Measurements from ENCODE around the gene KCNH4.

The KCNH4 gene

DNA sequence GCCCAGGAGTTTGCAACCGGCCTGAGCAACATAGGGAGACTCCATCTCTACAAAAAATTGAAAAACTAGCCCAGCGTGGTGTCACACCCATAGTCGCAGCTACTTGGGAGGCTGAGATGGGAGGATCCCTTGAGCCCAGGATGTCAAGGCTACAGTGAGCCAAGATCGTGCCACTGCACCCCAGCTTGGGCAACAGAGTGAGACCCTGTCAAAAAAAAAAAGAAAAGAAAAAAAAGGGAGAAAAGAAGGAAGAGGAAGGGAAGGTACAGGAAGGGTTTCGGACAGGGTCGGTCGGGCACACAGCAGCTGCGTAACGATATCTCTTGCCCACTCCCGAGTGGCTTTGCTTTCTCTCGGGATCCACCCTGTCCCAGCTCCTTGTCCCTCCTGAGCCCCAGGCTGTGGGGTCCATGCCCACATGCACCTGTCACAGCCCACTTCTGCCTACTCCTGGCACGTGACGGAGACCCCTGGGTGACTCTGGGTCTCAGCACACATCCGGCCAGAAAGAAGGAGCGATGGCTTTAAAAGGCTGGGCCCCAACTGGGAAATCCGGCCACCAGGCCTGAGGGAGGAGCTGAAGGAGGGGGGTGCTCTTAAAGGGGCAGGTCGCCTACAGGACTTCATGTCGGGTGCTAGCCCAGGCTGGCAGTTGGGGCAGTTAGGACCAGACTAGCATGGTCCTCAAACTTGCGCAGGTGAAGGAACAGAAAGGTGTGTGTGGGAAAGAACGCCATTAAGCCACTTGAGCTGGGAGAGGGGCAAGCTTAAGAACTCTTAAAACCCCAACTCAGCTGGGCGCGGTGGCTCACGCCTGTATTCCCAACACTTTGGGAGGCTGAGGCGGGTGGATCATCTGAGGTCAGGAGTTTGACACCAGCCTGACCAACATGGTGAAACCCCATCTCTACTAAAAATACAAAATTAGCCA is 13.3 kb upstream of the KCNH4 start, which contains the start of gene GHDC (continued):
- TF ChIP-seq ZNF366 (tag by site-specific recombination; conservative IDR thresholded peaks at IDR 0.05) (peak; percentile 62; the same call in 1 of the 2 replicates), ZNF571 (tag by site-specific recombination; IDR thresholded peaks at IDR 0.05) (no peak), ZNF621 (tag by site-specific recombination; IDR thresholded peaks at IDR 0.05) (no peak), ZNF202 (tag by site-specific recombination; IDR thresholded peaks at IDR 0.05; ENCODE audit: borderline replicate concordance) (no peak), ZNF433 (tag by site-specific recombination; IDR thresholded peaks at IDR 0.05; ENCODE audit: low read depth) (no peak), ZNF596 (tag by site-specific recombination; IDR thresholded peaks at IDR 0.05) (no peak), ZNF830 (tag by site-specific recombination; IDR thresholded peaks at IDR 0.05; ENCODE audit: low read depth) (no peak), ZEB2 (tag by site-specific recombination; IDR thresholded peaks at IDR 0.05) (no peak), ZNF843 (tag by site-specific recombination; IDR thresholded peaks at IDR 0.05) (no peak)
- TF ChIP-seq, protein P1, sequence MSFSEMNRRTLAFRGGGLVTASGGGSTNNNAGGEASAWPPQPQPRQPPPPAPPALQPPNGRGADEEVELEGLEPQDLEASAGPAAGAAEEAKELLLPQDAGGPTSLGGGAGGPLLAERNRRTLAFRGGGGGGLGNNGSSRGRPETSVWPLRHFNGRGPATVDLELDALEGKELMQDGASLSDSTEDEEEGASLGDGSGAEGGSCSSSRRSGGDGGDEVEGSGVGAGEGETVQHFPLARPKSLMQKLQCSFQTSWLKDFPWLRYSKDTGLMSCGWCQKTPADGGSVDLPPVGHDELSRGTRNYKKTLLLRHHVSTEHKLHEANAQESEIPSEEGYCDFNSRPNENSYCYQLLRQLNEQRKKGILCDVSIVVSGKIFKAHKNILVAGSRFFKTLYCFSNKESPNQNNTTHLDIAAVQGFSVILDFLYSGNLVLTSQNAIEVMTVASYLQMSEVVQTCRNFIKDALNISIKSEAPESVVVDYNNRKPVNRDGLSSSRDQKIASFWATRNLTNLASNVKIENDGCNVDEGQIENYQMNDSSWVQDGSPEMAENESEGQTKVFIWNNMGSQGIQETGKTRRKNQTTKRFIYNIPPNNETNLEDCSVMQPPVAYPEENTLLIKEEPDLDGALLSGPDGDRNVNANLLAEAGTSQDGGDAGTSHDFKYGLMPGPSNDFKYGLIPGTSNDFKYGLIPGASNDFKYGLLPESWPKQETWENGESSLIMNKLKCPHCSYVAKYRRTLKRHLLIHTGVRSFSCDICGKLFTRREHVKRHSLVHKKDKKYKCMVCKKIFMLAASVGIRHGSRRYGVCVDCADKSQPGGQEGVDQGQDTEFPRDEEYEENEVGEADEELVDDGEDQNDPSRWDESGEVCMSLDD (tag by site-specific recombination; IDR thresholded peaks at IDR 0.05) = no peak

- no peak overlapping the region for H3K27ac ChIP-seq (ENCODE audit: extremely low read depth, low read depth, low read length)
- H3K4me1 ChIP-seq (ENCODE audit: control insufficient read depth, insufficient read depth, low read length) = peaks cover 3% of the 10 kb centered on the region; the same call in 1 of the 2 replicates
- peak overlapping the region; percentile 77; the same call in 1 of the 2 replicates for H3K4me3 ChIP-seq (ENCODE audit: low read depth, low read length)
- POLR2A ChIA-PET = interaction anchor here (0.6 to 1.5 kb wide), 5 partner anchors 11 to 230 kb away, joined by 3 to 6 read pairs (median 4); partner anchors contain the start of gene CAVIN1
- no peaks in the 10 kb centered on the region for H3K36me3 ChIP-seq (ENCODE audit: control insufficient read depth in 2 of 2, insufficient read depth in 1 of 2, low read length in 2 of 2)
- CTCF ChIA-PET = interaction anchor here (0.6 to 2.6 kb wide), 6 partner anchors 9 to 455 kb away, joined by 3 to 17 read pairs (median 4); partner anchors contain the start of gene HCRT
- H3K9me3 ChIP-seq (ENCODE audit: control insufficient read depth, insufficient read depth, low read depth, low read length) = no peaks in the 10 kb centered on the region
- TF ChIP-seq KLF8 (tag by site-specific recombination; IDR thresholded peaks at IDR 0.05) = no peak
- TF ChIP-seq ZNF146 (tag by site-specific recombination; IDR thresholded peaks at IDR 0.05) = no peak
- TF ChIP-seq YY2 (tag by site-specific recombination; IDR thresholded peaks at IDR 0.05) = no peak
- TF ChIP-seq ZNF596 (tag by site-specific recombination; IDR thresholded peaks at IDR 0.05) = no peak
- TF ChIP-seq ZNF521 (tag by site-specific recombination; IDR thresholded peaks at IDR 0.05) = no peak
- no peak for TF ChIP-seq ZFP3 (tag by site-specific recombination; IDR thresholded peaks at IDR 0.05; ENCODE audit: low read depth)
- TF ChIP-seq ZEB2 (tag by site-specific recombination; IDR thresholded peaks at IDR 0.05) = no peak
- TF ChIP-seq, protein P2, sequence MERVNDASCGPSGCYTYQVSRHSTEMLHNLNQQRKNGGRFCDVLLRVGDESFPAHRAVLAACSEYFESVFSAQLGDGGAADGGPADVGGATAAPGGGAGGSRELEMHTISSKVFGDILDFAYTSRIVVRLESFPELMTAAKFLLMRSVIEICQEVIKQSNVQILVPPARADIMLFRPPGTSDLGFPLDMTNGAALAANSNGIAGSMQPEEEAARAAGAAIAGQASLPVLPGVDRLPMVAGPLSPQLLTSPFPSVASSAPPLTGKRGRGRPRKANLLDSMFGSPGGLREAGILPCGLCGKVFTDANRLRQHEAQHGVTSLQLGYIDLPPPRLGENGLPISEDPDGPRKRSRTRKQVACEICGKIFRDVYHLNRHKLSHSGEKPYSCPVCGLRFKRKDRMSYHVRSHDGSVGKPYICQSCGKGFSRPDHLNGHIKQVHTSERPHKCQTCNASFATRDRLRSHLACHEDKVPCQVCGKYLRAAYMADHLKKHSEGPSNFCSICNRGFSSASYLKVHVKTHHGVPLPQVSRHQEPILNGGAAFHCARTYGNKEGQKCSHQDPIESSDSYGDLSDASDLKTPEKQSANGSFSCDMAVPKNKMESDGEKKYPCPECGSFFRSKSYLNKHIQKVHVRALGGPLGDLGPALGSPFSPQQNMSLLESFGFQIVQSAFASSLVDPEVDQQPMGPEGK (tag by site-specific recombination; IDR thresholded peaks at IDR 0.05) = no peak
- TF ChIP-seq, protein P3, sequence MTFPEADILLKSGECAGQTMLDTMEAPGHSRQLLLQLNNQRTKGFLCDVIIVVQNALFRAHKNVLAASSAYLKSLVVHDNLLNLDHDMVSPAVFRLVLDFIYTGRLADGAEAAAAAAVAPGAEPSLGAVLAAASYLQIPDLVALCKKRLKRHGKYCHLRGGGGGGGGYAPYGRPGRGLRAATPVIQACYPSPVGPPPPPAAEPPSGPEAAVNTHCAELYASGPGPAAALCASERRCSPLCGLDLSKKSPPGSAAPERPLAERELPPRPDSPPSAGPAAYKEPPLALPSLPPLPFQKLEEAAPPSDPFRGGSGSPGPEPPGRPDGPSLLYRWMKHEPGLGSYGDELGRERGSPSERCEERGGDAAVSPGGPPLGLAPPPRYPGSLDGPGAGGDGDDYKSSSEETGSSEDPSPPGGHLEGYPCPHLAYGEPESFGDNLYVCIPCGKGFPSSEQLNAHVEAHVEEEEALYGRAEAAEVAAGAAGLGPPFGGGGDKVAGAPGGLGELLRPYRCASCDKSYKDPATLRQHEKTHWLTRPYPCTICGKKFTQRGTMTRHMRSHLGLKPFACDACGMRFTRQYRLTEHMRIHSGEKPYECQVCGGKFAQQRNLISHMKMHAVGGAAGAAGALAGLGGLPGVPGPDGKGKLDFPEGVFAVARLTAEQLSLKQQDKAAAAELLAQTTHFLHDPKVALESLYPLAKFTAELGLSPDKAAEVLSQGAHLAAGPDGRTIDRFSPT (tag by site-specific recombination; IDR thresholded peaks at IDR 0.05) = no peak
- TF ChIP-seq ZNF114 (tag by site-specific recombination; IDR thresholded peaks at IDR 0.05) = no peak
- TF ChIP-seq ZNF138 (tag by site-specific recombination; IDR thresholded peaks at IDR 0.05; ENCODE audit: borderline replicate concordance) = no peak
- no peak for TF ChIP-seq PRDM10 (tag by site-specific recombination; IDR thresholded peaks at IDR 0.05)
- TF ChIP-seq ZNF510 (tag by site-specific recombination; IDR thresholded peaks at IDR 0.05; ENCODE audit: insufficient replicate concordance) = no peak
Measured at GRCh38 chr17:42193216-42193968, 12.4 kb upstream of the KCNH4 start.
